Measurements from ENCODE around the gene EHD2. TPM values are rescaled to one million over a fixed set of nuclear protein-coding genes. Genes with fewer than 3 reads are reported as not detected.
"Not testable (repeated sequence)": the region's sequence is repeated elsewhere in the genome, so short reads cannot be mapped to it uniquely, and the experiment has no call there.

EHD2 gene
- total and polyA plus RNA-seq, 2 donors from 2014 or later = 19.4 to 105 TPM

- Histone ChIP-seq H3K4me1 (ENCODE audit: control insufficient read depth in 2 of 3, insufficient read depth in 2 of 3, low read depth in 1 of 3, low read length in 3 of 3) (peaks cover 0 to 2% (median 0%) of the 10 kb centered on the region in 3 donors), H3K36me3 (ENCODE audit: control insufficient read depth in 2 of 3, insufficient read depth in 3 of 3, low read length in 3 of 3) (no peaks in the 10 kb centered on the region), H3K27me3 (ENCODE audit: control insufficient read depth, insufficient read depth, low read length) (no peaks in the 10 kb centered on the region), H3K4me3 (ENCODE audit: low read length in 3 of 3) (no peak overlapping the region), H3K27ac (ENCODE audit: low read depth in 2 of 2, low read length in 2 of 2) (no peak overlapping the region), H3K9me3 (ENCODE audit: control insufficient read depth in 2 of 3, insufficient read depth in 1 of 3, low read length in 3 of 3) (no peaks in the 10 kb centered on the region), H3K9ac (ENCODE audit: low read length in 3 of 3) (no peak overlapping the region)
- DNase-seq (no peak), FAIRE-seq (no peak)
- intact Hi-C loops (cut with DNase I) = no loop called here
- no peak for TF ChIP-seq CTCF (IDR thresholded peaks at IDR 0.05; ENCODE audit: borderline replicate concordance, extremely low read depth, insufficient read depth)
These were observed 3.2 kb downstream of the EHD2 start for GRCh38 chr19:47716270-47716937.

- H3K9ac ChIP-seq (ENCODE audit: low read length in 3 of 3); H3K4me3 ChIP-seq (ENCODE audit: low read length in 3 of 3); H3K4me1 ChIP-seq (ENCODE audit: control insufficient read depth in 2 of 3, insufficient read depth in 2 of 3, low read depth in 1 of 3, low read length in 3 of 3); DNase-seq; H3K27me3 ChIP-seq (ENCODE audit: control insufficient read depth, insufficient read depth, low read length); intact Hi-C loops (cut with DNase I); H3K9me3 ChIP-seq (ENCODE audit: control insufficient read depth in 2 of 3, insufficient read depth in 1 of 3, low read length in 3 of 3); FAIRE-seq; H3K36me3 ChIP-seq (ENCODE audit: control insufficient read depth in 2 of 3, insufficient read depth in 3 of 3, low read length in 3 of 3): not testable (repeated sequence)
- peak overlapping the region; percentile 63 to 81 for H3K27ac ChIP-seq (ENCODE audit: low read depth in 2 of 2, low read length in 2 of 2)
These were observed 5.3 kb downstream of the EHD2 start for GRCh38 chr19:47718415-47719046.

- Histone ChIP-seq H3K27me3 (ENCODE audit: control insufficient read depth, insufficient read depth, low read length) (no peaks in the 10 kb centered on the region), H3K4me1 (ENCODE audit: control insufficient read depth in 2 of 3, insufficient read depth in 2 of 3, low read depth in 1 of 3, low read length in 3 of 3) (peaks cover 0 to 4% (median 0%) of the 10 kb centered on the region in 3 donors)
These were observed 6.0 kb downstream of the EHD2 start for GRCh38 chr19:47719047-47719859.

More at GRCh38 chr19:47719047-47719859, 6.0 kb downstream of the EHD2 start:
- H3K36me3 ChIP-seq (ENCODE audit: control insufficient read depth in 2 of 3, insufficient read depth in 3 of 3, low read length in 3 of 3) = no peaks in the 10 kb centered on the region
- H3K4me3 ChIP-seq (ENCODE audit: low read length in 3 of 3) = no peak overlapping the region
- H3K27ac ChIP-seq (ENCODE audit: low read depth in 2 of 2, low read length in 2 of 2) = peak overlapping the region; percentile 63 to 81
- intact Hi-C loops (cut with DNase I) = no loop called here
- no peak overlapping the region for H3K9ac ChIP-seq (ENCODE audit: low read length in 3 of 3)
- DNase-seq = peak; percentile 68 to 94 (median 81)
- TF ChIP-seq CTCF (IDR thresholded peaks at IDR 0.05; ENCODE audit: borderline replicate concordance, extremely low read depth, insufficient read depth) = no peak
- no peak for FAIRE-seq
- no peaks in the 10 kb centered on the region for H3K9me3 ChIP-seq (ENCODE audit: control insufficient read depth in 2 of 3, insufficient read depth in 1 of 3, low read length in 3 of 3)

All from kidney (tissue), 14 donors.